Measurements from ENCODE around the gene IZUMO2. TPM values are rescaled to one million over a fixed set of nuclear protein-coding genes. Genes with fewer than 3 reads are reported as not detected.
"Not testable (repeated sequence)": the region's sequence is repeated elsewhere in the genome, so short reads cannot be mapped to it uniquely, and the experiment has no call there.

The IZUMO2 gene
- total RNA-seq, 1 donor from 2014 or later = not detected

DNA sequence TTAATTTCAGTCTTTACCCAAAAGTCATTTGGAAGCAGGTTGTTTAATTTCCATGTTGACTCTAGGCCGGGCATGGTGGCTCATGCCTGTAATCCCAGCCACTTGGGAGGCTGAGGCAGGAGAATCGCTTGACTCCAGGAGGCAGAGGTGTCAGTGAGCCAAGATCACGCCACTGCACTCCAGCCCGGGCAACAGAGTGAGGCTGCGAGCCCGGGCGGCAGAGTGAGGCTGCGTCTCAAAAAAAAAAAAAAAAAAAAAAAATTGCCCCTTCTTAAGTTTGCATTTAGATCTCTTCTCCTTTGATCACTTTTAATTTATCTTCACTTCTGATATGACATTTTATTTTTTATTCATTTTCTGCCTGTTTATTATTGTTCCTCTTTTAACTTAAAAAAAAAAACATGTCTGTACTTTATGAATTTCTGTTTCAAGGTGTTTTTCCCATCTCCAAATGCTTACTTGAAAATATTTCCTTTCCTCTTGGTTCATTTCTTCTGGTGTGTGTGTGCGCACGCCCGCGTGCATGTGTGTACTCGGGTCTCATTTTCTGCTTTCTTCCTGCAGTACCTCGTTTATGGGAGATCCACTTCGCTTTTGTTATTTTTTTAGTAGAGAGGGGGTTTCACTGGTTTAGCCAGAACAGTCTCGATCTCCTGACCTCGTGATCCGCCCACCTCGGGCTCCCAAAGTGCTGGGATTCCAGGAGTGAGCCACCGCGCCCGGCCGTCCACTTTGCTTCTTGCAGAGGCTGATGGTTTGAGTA is 26.3 kb downstream of the IZUMO2 start:
- DNase-seq (ENCODE audit: low read depth) = not testable (repeated sequence)

DNA sequence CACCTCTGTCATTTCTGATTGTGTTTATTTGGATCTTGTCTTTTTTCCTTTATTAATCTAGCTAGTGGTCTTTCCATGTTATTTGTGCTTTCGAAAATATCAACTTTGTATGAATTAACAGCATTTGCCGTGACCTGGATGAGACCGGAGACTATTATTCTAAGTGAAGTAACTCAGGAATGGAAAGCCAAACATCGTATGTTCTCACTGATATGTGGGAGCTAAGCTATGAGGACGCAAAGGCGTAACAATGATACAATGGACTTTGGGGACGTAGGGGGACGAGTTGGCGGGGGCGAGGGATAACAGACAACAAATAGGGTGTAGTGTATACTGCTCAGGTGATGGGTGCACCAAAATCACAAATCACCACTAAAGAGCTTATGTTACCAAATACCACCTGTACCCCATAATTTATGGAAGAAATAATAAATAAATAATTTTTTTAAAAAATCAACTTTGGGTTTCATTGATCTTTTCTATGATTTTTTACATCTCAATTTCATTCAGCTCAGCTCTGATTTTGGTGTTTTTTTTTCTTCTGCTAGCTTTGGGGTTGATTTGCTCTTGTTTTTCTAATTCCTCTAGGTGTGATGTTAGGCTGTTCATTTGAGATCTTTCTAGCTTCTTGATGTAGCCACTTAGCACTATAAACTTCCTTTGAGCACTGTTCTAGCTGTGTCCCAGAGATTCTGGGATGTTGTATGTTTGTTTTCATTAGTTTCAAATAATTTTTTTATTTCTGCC is 27.1 kb downstream of the IZUMO2 start:
- not testable (repeated sequence) for DNase-seq (ENCODE audit: low read depth)

DNA sequence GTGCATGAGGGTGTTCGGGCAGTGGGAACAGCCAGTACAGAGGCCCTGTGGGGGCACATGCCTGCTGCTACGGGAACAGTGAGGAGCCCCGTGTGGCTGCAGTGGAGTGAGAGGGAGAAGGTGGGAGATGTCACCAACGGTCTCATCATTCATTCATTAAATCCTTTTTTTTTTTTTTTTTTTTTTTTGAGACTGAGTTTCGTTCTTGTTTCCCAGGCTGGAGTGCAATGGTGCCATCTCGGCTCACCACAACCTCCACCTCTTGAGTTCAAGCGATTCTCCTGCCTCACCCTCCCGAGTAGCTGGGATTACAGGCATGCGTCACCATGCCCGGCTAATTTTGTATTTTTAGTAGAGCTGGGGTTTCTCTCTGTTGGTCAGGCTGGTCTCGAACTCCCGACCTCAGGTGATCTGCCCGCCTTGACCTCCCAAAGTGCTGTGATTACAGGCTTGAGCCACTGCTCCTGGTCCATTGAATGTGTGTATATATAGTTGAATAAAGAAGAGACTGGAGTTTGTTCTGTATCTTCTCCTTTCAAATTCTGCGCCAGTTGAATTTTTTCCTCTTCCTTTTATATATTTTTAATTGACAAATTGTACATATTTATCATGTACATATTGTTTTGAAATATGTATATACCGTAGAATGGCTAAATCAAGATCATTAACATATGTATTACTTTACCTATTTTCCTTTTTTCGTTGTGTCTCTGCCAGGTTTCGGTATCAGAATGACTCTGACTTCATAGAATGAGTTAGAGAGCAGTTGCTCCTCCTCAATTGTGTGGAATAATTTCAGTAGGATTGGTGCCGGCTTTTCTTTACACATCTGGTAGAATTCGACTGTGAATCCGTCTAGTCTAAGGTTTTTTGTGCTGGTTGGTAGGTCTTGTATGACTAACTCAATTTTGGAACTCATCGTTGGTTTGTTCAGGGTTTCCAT is 28.0 kb downstream of the IZUMO2 start:
- DNase-seq (ENCODE audit: low read depth) = not testable (repeated sequence)

DNA sequence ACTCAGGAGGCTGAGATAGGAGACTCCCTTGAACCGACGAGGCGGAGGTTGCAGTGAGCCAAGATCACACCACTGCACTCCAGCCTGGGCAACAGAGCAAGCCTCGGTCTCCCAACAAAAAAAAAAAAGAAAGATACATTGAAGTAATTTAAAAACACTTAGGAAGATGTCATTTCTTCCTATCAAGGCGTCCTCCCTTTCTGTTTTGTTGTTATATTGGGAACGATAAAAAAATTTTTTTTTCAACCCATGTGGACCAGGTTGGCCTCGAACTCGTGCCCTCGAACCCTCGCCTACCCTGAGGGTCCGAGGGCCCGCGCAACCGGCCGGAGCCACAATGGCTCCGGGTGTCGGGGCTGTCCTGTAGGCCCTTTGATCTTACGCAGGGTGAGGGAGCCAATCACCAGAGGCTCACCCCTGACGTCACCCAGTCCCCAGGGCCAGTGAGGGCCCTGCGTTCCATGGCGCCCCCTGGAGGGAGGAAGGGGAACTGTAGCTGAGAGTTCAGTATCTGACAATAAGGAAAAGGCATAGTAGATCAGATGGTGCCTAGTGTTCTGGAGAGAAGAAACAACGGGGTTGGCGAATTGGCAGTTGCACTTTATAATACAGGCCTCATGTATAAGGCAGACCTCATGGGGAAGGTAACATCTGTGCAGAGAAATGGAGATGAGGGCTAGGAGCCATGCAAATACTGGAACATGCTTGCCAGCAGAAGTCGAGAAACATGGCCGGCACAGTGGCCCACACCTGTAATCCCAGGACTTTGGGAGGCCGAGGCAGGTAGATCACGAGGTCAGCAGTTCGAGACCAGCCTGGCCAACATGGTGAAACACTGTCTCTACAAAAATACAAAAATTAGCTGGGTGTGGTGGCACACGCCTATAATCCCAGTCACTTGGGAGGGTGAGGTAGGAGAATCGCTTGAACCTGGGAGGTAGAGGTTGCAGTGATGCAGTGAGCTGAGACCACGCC is 29.3 kb downstream of the IZUMO2 start:
- not testable (repeated sequence) for DNase-seq (ENCODE audit: low read depth)

DNA sequence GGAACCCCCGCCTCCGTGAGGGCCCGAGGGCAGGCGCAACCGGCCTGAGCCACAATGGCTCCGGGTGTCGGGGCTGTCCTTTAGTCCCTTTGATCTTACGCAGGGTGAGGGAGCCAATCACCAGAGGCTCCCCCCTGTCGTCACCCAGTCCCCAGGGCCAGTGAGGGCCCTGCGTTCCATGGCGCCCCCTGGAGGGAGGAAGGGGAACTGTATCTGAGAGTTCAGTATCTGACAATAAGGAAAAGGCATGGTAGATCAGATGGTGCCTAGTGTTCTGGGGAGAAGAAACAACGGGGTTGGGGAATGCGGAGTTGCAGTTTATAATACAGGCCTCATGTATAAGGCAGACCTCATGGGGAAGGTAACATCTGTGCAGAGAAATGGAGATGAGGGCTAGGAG is 59.1 kb downstream of the IZUMO2 start:
- DNase-seq (ENCODE audit: low read depth) = not testable (repeated sequence)

DNA sequence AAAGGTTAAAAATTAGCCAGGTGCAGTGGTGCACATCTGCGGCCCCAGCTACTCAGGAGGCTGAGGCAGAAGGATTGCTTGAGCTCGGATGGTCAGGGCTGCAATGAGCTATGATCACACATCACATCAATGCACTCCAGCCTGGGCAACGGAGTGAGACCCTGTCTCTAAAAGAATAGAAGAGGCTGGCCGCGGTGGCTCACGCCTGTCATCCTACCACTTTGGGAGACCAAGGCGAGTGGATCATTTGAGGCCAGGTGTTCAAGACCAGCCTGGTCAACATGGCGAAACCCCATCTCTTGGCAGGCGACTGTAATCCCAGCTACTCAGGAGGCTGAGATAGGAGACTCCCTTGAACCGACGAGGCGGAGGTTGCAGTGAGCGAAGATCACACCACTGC is 59.7 kb downstream of the IZUMO2 start:
- not testable (repeated sequence) for DNase-seq (ENCODE audit: low read depth)

Other genes with a start within 250 kb of the IZUMO2 start
- gene ATF5, start 234.1 kb downstream of the IZUMO2 start, total RNA-seq = 31.9 and 32.8 TPM in 2 replicates
- gene NUP62, start 233.8 kb downstream of the IZUMO2 start, total RNA-seq = 52.2 and 54.1 TPM in 2 replicates
- gene SIGLEC11, start 202.1 kb downstream of the IZUMO2 start, total RNA-seq = not detected in 2 replicates
- 14.7 and 19.0 TPM in 2 replicates for gene VRK3, start 137.9 kb downstream of the IZUMO2 start, total RNA-seq
- gene ZNF473, start 137.3 kb downstream of the IZUMO2 start, total RNA-seq = 8.9 and 9.7 TPM in 2 replicates
- not detected in 2 replicates for gene MYH14, start 40.3 kb upstream of the IZUMO2 start, total RNA-seq
- gene KCNC3, start 166.1 kb upstream of the IZUMO2 start, total RNA-seq = not detected in 2 replicates
- gene NAPSA, start 202.4 kb upstream of the IZUMO2 start, total RNA-seq = 0.48 and 1.7 TPM in 2 replicates
- 70.3 and 80.5 TPM in 2 replicates for gene NR1H2, start 213.2 kb upstream of the IZUMO2 start, total RNA-seq
- 22.0 and 26.3 TPM in 2 replicates for gene POLD1, start 221.1 kb upstream of the IZUMO2 start, total RNA-seq